PFSK-1 (cell line): ENCODE data around the gene ASB11.

ENCODE experiments used
- FOXP2 ChIP-seq: optimal IDR thresholded peaks from 2 replicates; pipeline ENCODE3; 2011; ENCODE audit warnings: borderline replicate concordance, control low read depth, inconsistent platforms; ENCODE audit not compliant: insufficient read depth; ENCODE audit errors: extremely low read length, extremely low read depth
- POLR2AphosphoS5 ChIP-seq: IDR thresholded peaks from 2 replicates; pipeline ENCODE4 v1.6.1; 2012; ENCODE audit warnings: low read depth, mild to moderate bottlenecking, control low read depth, low read length, moderate library complexity
- SIN3A ChIP-seq: IDR thresholded peaks from 2 replicates; pipeline ENCODE4 v1.6.1; 2012; ENCODE audit warnings: mild to moderate bottlenecking, low read length, moderate library complexity, borderline replicate concordance; ENCODE audit not compliant: insufficient read depth
- TAF1 ChIP-seq: IDR thresholded peaks from 2 replicates; pipeline ENCODE4 v1.6.1; 2012; ENCODE audit warnings: low read length, control low read depth, borderline replicate concordance; ENCODE audit not compliant: insufficient read depth
- TF ChIP-seq, protein P1 (sequence below), 2 experiments: IDR thresholded peaks; 2 replicates each; pipeline versions ENCODE4 v1.6.1 to v1.8.0; 2011 to 2012; ENCODE audit warnings: low read depth in 2 of 2, low read length in 2 of 2, control low read depth in 1 of 2, inconsistent platforms in 1 of 2, mild to moderate bottlenecking in 1 of 2, moderate library complexity in 1 of 2; ENCODE audit not compliant: insufficient read depth in 1 of 2

DNA sequence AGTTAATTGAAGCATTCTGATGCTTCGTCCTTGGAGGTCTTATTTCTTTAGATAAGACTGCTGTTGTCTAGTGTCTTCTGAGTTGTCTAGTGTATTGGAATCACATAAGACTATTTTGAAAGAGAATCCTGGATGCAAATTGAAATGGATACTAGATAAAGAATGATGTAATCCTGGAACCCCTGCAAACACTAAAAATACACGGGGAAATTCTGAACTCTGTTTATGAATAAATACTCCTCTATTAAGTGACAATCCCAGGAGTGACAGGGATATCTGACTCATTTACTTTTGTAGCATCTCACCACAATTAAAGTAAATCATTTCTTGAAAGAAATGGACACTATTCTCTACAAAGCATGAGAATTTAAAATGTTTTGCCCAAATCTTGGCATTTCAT is 968 bp downstream of the ASB11 start:
- no peak for TF ChIP-seq POLR2AphosphoS5
- TF ChIP-seq, protein P1, sequence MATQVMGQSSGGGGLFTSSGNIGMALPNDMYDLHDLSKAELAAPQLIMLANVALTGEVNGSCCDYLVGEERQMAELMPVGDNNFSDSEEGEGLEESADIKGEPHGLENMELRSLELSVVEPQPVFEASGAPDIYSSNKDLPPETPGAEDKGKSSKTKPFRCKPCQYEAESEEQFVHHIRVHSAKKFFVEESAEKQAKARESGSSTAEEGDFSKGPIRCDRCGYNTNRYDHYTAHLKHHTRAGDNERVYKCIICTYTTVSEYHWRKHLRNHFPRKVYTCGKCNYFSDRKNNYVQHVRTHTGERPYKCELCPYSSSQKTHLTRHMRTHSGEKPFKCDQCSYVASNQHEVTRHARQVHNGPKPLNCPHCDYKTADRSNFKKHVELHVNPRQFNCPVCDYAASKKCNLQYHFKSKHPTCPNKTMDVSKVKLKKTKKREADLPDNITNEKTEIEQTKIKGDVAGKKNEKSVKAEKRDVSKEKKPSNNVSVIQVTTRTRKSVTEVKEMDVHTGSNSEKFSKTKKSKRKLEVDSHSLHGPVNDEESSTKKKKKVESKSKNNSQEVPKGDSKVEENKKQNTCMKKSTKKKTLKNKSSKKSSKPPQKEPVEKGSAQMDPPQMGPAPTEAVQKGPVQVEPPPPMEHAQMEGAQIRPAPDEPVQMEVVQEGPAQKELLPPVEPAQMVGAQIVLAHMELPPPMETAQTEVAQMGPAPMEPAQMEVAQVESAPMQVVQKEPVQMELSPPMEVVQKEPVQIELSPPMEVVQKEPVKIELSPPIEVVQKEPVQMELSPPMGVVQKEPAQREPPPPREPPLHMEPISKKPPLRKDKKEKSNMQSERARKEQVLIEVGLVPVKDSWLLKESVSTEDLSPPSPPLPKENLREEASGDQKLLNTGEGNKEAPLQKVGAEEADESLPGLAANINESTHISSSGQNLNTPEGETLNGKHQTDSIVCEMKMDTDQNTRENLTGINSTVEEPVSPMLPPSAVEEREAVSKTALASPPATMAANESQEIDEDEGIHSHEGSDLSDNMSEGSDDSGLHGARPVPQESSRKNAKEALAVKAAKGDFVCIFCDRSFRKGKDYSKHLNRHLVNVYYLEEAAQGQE (IDR thresholded peaks at IDR 0.05; ENCODE audit: insufficient read depth in 1 of 2, low read depth in 2 of 2, low read length in 2 of 2) = no peak
- TF ChIP-seq TAF1 = no peak
- no peak for TF ChIP-seq SIN3A
- TF ChIP-seq FOXP2 = no peak
